GM23338 (cell line): Measurements from ENCODE around the gene DCTN5. TPM values are rescaled to one million over a fixed set of nuclear protein-coding genes. Genes with fewer than 3 reads are reported as not detected.

Experiments
- ATAC-seq: fragments of 200-7000 bp; cut with Tn5 transposase; 3 replicates; pipeline ENCODE4 v1.9.1; 2020
- DNase-seq: peaks from one replicate; pipeline ENCODE4 v3.0.0-alpha.2; 2015; ENCODE audit warnings: low spot score
- H2AFZ ChIP-seq: fragments of 200-600 bp; sonication (generic); 2 replicates; pipeline ENCODE4 v1.8.0; 2016; ENCODE audit warnings: antibody characterized with exemption, mild to moderate bottlenecking, moderate library complexity
- H3F3A ChIP-seq: fragments of 200-600 bp; sonication (generic); replicated peaks from 2 replicates; pipeline ENCODE4 v1.8.0; 2017; ENCODE audit warnings: antibody characterized with exemption, mixed run types, low read depth
- H3K27ac ChIP-seq: fragments of 200-600 bp; sonication (generic); 2 replicates; pipeline ENCODE4 v1.6.1; 2016; ENCODE audit warnings: low read depth
- H3K27me3 ChIP-seq: fragments of 200-600 bp; sonication (generic); 2 replicates; pipeline ENCODE4 v1.8.0; 2016; ENCODE audit warnings: mild to moderate bottlenecking, mixed run types, moderate library complexity; ENCODE audit not compliant: insufficient read depth
- H3K36me3 ChIP-seq: fragments of 200-600 bp; sonication (generic); 2 replicates; pipeline ENCODE4 v1.8.0; 2016; ENCODE audit warnings: mild to moderate bottlenecking; ENCODE audit not compliant: insufficient read depth
- H3K4me1 ChIP-seq: fragments of 200-600 bp; sonication (generic); 2 replicates; pipeline ENCODE4 v1.8.0; 2016; ENCODE audit warnings: mild to moderate bottlenecking, moderate library complexity; ENCODE audit not compliant: insufficient read depth
- H3K4me2 ChIP-seq: fragments of 200-600 bp; sonication (generic); 2 replicates; pipeline ENCODE4 v1.7.1; 2017; ENCODE audit warnings: mixed run types
- H3K4me3 ChIP-seq: fragments of 200-600 bp; sonication (generic); 2 replicates; pipeline ENCODE4 v1.6.1; 2016; ENCODE audit warnings: mixed run types
- H3K79me2 ChIP-seq: fragments of 200-600 bp; sonication (generic); replicated peaks from 2 replicates; pipeline ENCODE4 v1.8.0; 2017; ENCODE audit warnings: mild to moderate bottlenecking; ENCODE audit not compliant: insufficient read depth
- H3K9me2 ChIP-seq: fragments of 200-600 bp; sonication (generic); 2 replicates; pipeline ENCODE4 v1.8.0; 2017; ENCODE audit not compliant: insufficient read depth
- H4K20me1 ChIP-seq: fragments of 200-600 bp; sonication (generic); replicated peaks from 2 replicates; pipeline ENCODE4 v1.8.0; 2017; ENCODE audit warnings: mild to moderate bottlenecking; ENCODE audit not compliant: insufficient read depth
- H3K27ac Mint-ChIP-seq: 2 replicates; pipeline ENCODE4 v1.8.0; 2020; ENCODE audit warnings: inconsistent platforms, mild to moderate bottlenecking, moderate library complexity, mixed read lengths
- H3K27me3 Mint-ChIP-seq: 3 replicates; pipeline ENCODE4 v1.8.0; 2022; ENCODE audit warnings: low read depth, mild to moderate bottlenecking, moderate library complexity, mixed read lengths, inconsistent platforms; ENCODE audit not compliant: insufficient read depth, poor library complexity
- H3K36me3 Mint-ChIP-seq: 3 replicates; pipeline ENCODE4 v1.8.0; 2021; ENCODE audit warnings: low read depth, mild to moderate bottlenecking, inconsistent platforms, moderate library complexity, mixed read lengths
- H3K4me1 Mint-ChIP-seq: 3 replicates; pipeline ENCODE4 v1.8.0; 2020; ENCODE audit warnings: mild to moderate bottlenecking, inconsistent platforms, mixed read lengths
- H3K4me3 Mint-ChIP-seq: 3 replicates; pipeline ENCODE4 v1.8.0; 2021; ENCODE audit warnings: moderate library complexity, mild to moderate bottlenecking, inconsistent platforms, mixed read lengths
- H3K9me3 Mint-ChIP-seq: 3 replicates; pipeline ENCODE4 v1.8.0; 2020; ENCODE audit warnings: moderate library complexity, mild to moderate bottlenecking, inconsistent platforms, mixed read lengths
- CREB1 ChIP-seq: fragments of 250-450 bp; sonication (Bioruptor Pico); IDR thresholded peaks from 2 replicates; pipeline ENCODE4 v1.5.0; 2020; ENCODE audit warnings: low read depth, mild to moderate bottlenecking, moderate library complexity
- EZH2phosphoT487 ChIP-seq: fragments of 200-600 bp; sonication (generic); IDR thresholded peaks from one replicate; pipeline ENCODE4 v1.8.1; 2018; ENCODE audit warnings: antibody characterized with exemption; ENCODE audit not compliant: unreplicated experiment
- POLR2AphosphoS5 ChIP-seq: IDR thresholded peaks from 2 replicates; pipeline ENCODE4 v1.6.1; 2016; ENCODE audit warnings: antibody characterized with exemption, low read depth
- REST ChIP-seq: IDR thresholded peaks from one replicate; pipeline ENCODE4 v1.6.1; 2018; ENCODE audit warnings: antibody characterized with exemption; ENCODE audit not compliant: unreplicated experiment
- ZNF114 ChIP-seq: fragments of 250-450 bp; sonication (Bioruptor Pico); IDR thresholded peaks from 2 replicates; pipeline ENCODE4 v1.5.0; 2020; ENCODE audit warnings: mild to moderate bottlenecking, moderate library complexity
- polyA plus RNA-seq: library from polyadenylated mRNA; unstranded; fragments of >200 nt; fragmentation: Nextera tagmentation; extraction: Ambion mirVana; gene quantifications from 2 replicates; pipeline ENCODE4 v1.2.1, GENCODE V29; 2016
- total RNA-seq: library from RNA; depleted of rRNA; stranded (reverse); fragments of >200 nt; shearing (Covaris generic); gene quantifications from 2 replicates; pipeline ENCODE4 v1.2.3, GENCODE V29; 2014
- TF ChIP-seq, protein P1 (sequence below): IDR thresholded peaks from 2 replicates; pipeline ENCODE4 v1.6.1; 2016; ENCODE audit warnings: antibody characterized with exemption
- TF ChIP-seq, protein P2 (sequence below): fragments of 250-450 bp; sonication (Bioruptor Pico); IDR thresholded peaks from 2 replicates; pipeline ENCODE4 v1.5.0; 2020; ENCODE audit warnings: mild to moderate bottlenecking, moderate library complexity

Gene DCTN5
- total and polyA plus RNA-seq, 2 experiments from 2014 or later: 11.5 to 69.6 TPM

DNA sequence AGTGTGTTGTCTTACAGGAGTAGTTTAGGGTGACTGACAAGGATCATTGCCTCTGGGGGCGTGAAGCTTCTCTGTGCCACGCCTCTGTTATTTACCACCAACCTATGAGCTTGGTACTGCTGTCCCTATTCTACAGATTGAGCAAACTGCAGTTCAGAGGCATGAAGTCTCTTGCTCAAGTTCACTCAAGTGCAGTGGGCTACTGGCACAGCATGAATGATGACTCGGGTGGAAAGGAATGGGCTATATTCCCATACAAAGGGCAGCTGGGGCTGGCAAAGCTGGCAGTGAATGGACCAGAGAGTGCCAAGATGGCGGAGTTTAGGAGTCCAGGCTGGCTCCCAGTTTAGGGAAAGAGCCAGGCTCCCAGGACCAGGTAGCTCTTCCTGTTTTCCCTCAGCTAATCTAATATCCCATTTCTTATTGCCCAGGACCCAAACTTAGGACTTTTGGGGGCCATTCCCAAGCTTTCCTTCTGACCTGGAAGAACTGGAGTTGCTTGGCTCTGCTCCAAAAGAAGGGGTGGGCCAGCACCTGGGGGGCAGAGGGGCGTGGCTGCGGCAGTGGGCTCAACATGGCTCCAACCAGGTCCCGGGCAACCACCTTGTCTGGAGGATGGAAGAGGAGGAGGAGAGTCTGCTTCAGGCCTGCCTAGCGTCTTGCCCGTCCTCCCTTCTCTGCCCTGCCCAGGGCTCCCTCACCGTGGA is 50.4 kb downstream of the DCTN5 start:
- H3K36me3 ChIP-seq: peaks cover 30% of the 10 kb centered on the region
- no peak overlapping the region for H3K4me2 ChIP-seq
- no peak for ATAC-seq
- no peak for TF ChIP-seq ZNF114 (CRISPR knock-in tag)
- TF ChIP-seq, protein P1, sequence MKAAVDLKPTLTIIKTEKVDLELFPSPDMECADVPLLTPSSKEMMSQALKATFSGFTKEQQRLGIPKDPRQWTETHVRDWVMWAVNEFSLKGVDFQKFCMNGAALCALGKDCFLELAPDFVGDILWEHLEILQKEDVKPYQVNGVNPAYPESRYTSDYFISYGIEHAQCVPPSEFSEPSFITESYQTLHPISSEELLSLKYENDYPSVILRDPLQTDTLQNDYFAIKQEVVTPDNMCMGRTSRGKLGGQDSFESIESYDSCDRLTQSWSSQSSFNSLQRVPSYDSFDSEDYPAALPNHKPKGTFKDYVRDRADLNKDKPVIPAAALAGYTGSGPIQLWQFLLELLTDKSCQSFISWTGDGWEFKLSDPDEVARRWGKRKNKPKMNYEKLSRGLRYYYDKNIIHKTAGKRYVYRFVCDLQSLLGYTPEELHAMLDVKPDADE: no peak
- no peak; the same call in 1 of the 2 replicates for TF ChIP-seq POLR2AphosphoS5
- 0 out of 2 replicates have a peak, but pooled peaks cover 1% of the 10 kb centered on the region for H3K79me2 ChIP-seq
- H4K20me1 ChIP-seq: no peaks in the 10 kb centered on the region; the same call in 1 of the 2 replicates
- Mint-ChIP-seq H3K4me3 (no peak overlapping the region), H3K9me3 (no peaks in the 10 kb centered on the region; the same call in 2 of the 3 replicates), H3K27ac (no peak overlapping the region; the same call in 1 of the 2 replicates), H3K36me3 (peaks cover 50% of the 10 kb centered on the region), H3K4me1 (peaks cover 7% of the 10 kb centered on the region; the same call in 2 of the 3 replicates), H3K27me3 (peaks cover 7% of the 10 kb centered on the region)
- no peak overlapping the region for H2AFZ ChIP-seq
- peaks cover 9% of the 10 kb centered on the region; the same call in 1 of the 2 replicates for H3F3A ChIP-seq
- no peaks in the 10 kb centered on the region for H3K9me2 ChIP-seq
- peak overlapping the region; percentile 50; the same call in 1 of the 2 replicates for H3K27ac ChIP-seq
- H3K27me3 ChIP-seq: no peaks in the 10 kb centered on the region
- peak; percentile 17 for DNase-seq
- peaks cover 7% of the 10 kb centered on the region; the same call in 1 of the 2 replicates for H3K4me1 ChIP-seq
- no peak overlapping the region for H3K4me3 ChIP-seq

- Histone ChIP-seq H3K27me3 (no peaks in the 10 kb centered on the region), H3K4me3 (no peak overlapping the region), H3K4me1 (peaks cover 7% of the 10 kb centered on the region; the same call in 1 of the 2 replicates), H4K20me1 (no peaks in the 10 kb centered on the region), H2AFZ (no peak overlapping the region), H3F3A (peaks cover 9% of the 10 kb centered on the region; the same call in 1 of the 2 replicates), H3K27ac (no peak overlapping the region), H3K79me2 (no peaks in the 10 kb centered on the region), H3K36me3 (peaks cover 23% of the 10 kb centered on the region), H3K9me2 (no peaks in the 10 kb centered on the region), H3K4me2 (no peak overlapping the region)
- H3K9me3 Mint-ChIP-seq: no peaks in the 10 kb centered on the region; the same call in 2 of the 3 replicates
- DNase-seq (no peak), ATAC-seq (no peak)
- no peak overlapping the region for H3K27ac Mint-ChIP-seq
- peaks cover 43% of the 10 kb centered on the region for H3K36me3 Mint-ChIP-seq
- H3K27me3 Mint-ChIP-seq: peaks cover 7% of the 10 kb centered on the region
- peaks cover 7% of the 10 kb centered on the region; the same call in 2 of the 3 replicates for H3K4me1 Mint-ChIP-seq
- no peak overlapping the region for H3K4me3 Mint-ChIP-seq
- TF ChIP-seq EZH2phosphoT487 (no peak), REST (no peak), CREB1 (CRISPR knock-in tag) (no peak), POLR2AphosphoS5 (no peak)
- TF ChIP-seq, protein P2, sequence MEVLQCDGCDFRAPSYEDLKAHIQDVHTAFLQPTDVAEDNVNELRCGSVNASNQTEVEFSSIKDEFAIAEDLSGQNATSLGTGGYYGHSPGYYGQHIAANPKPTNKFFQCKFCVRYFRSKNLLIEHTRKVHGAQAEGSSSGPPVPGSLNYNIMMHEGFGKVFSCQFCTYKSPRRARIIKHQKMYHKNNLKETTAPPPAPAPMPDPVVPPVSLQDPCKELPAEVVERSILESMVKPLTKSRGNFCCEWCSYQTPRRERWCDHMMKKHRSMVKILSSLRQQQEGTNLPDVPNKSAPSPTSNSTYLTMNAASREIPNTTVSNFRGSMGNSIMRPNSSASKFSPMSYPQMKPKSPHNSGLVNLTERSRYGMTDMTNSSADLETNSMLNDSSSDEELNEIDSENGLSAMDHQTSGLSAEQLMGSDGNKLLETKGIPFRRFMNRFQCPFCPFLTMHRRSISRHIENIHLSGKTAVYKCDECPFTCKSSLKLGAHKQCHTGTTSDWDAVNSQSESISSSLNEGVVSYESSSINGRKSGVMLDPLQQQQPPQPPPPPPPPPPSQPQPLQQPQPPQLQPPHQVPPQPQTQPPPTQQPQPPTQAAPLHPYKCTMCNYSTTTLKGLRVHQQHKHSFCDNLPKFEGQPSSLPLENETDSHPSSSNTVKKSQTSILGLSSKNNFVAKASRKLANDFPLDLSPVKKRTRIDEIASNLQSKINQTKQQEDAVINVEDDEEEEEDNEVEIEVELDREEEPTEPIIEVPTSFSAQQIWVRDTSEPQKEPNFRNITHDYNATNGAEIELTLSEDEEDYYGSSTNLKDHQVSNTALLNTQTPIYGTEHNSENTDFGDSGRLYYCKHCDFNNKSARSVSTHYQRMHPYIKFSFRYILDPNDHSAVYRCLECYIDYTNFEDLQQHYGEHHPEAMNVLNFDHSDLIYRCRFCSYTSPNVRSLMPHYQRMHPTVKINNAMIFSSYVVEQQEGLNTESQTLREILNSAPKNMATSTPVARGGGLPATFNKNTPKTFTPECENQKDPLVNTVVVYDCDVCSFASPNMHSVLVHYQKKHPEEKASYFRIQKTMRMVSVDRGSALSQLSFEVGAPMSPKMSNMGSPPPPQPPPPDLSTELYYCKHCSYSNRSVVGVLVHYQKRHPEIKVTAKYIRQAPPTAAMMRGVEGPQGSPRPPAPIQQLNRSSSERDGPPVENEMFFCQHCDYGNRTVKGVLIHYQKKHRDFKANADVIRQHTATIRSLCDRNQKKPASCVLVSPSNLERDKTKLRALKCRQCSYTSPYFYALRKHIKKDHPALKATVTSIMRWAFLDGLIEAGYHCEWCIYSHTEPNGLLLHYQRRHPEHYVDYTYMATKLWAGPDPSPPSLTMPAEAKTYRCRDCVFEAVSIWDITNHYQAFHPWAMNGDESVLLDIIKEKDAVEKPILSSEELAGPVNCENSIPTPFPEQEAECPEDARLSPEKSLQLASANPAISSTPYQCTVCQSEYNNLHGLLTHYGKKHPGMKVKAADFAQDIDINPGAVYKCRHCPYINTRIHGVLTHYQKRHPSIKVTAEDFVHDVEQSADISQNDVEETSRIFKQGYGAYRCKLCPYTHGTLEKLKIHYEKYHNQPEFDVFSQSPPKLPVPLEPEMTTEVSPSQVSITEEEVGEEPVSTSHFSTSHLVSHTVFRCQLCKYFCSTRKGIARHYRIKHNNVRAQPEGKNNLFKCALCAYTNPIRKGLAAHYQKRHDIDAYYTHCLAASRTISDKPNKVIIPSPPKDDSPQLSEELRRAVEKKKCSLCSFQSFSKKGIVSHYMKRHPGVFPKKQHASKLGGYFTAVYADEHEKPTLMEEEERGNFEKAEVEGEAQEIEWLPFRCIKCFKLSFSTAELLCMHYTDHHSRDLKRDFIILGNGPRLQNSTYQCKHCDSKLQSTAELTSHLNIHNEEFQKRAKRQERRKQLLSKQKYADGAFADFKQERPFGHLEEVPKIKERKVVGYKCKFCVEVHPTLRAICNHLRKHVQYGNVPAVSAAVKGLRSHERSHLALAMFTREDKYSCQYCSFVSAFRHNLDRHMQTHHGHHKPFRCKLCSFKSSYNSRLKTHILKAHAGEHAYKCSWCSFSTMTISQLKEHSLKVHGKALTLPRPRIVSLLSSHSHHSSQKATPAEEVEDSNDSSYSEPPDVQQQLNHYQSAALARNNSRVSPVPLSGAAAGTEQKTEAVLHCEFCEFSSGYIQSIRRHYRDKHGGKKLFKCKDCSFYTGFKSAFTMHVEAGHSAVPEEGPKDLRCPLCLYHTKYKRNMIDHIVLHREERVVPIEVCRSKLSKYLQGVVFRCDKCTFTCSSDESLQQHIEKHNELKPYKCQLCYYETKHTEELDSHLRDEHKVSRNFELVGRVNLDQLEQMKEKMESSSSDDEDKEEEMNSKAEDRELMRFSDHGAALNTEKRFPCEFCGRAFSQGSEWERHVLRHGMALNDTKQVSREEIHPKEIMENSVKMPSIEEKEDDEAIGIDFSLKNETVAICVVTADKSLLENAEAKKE (CRISPR knock-in tag): no peak
These were observed 51.0 kb downstream of the DCTN5 start for GRCh38 chr16:23692190-23692837.
